Myocyte (in vitro differentiated cells): ENCODE results near the gene MYLK2. TPM values are rescaled to one million over a fixed set of nuclear protein-coding genes. Genes with fewer than 3 reads are reported as not detected.
A peak's percentile ranks its signal among the peaks of the same experiment; 100 is the strongest.

Source experiments
- DNase-seq: peaks from one replicate; pipeline ENCODE4 v3.0.0-alpha.2; 2012; ENCODE audit warnings: low read depth
- total RNA-seq: library from RNA; depleted of rRNA; stranded (reverse); fragments of >200 nt; gene quantifications from 2 replicates; pipeline ENCODE4 v1.2.3, GENCODE V29; 2014

The MYLK2 gene
- total RNA-seq, 1 donor from 2014 or later: 0.13 TPM

DNA sequence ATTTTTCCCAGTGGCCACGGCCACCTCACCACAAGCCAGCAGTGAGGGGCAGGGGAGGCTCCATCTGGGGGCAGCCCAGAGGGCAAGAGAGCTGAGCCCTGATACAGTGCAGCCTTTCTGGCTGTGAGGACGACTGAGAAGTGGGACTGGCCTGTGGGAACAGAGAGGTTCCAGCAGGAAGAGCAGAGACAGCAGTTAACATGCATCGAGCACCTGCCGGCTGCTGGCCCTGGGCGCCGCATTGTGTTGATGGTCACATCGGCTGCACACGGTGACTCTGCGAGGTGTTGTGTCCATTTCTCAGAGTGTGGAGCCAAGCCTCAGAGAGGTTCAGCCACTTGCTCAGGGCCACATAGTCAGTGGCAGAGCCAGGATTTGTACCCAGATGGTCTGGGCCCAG lies 16.4 kb downstream of the MYLK2 start:
- no peak for DNase-seq

DNA sequence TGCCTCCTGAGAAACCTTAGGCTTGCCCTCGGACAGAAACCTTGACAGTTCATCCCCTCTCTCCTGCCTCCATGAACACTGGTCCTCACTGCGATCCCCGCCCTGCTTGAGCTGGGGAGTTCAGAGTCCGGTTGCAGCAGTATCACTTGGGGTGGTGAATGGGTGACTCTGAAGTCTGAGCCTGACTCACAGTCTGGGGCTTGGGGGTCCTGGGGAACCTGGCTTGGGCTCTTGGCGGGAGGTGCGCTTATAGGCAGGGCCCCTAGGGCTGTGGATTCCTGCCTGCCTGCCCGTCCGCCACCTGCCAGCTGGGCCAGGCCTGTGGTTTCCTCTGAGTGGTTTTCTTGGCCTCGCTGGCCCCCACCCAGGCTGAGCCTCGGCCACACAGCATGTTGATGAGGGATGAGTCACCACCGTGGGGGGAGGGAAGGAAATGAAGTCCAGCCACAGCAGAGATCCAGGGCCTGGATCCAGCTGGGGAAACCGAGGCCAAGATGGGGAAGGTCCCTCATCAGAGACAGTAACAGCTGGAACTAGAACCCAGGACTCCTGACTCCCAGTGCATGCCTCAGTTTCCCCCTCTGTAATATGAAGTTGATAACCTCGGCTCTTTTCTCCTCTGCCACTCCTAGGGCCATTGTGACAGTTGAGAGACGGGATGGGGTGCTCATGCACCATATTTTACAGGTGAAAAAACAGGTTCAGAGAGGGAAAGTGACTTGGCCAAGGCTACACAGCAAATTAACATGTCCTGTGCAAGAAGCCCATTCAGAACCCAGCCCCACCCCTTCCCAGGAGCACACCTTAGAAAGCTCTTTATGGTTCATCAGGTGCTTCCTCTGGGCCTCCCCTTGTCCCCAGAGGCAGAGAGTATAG lies 17.1 kb downstream of the MYLK2 start:
- peak; percentile 96 for DNase-seq

DNA sequence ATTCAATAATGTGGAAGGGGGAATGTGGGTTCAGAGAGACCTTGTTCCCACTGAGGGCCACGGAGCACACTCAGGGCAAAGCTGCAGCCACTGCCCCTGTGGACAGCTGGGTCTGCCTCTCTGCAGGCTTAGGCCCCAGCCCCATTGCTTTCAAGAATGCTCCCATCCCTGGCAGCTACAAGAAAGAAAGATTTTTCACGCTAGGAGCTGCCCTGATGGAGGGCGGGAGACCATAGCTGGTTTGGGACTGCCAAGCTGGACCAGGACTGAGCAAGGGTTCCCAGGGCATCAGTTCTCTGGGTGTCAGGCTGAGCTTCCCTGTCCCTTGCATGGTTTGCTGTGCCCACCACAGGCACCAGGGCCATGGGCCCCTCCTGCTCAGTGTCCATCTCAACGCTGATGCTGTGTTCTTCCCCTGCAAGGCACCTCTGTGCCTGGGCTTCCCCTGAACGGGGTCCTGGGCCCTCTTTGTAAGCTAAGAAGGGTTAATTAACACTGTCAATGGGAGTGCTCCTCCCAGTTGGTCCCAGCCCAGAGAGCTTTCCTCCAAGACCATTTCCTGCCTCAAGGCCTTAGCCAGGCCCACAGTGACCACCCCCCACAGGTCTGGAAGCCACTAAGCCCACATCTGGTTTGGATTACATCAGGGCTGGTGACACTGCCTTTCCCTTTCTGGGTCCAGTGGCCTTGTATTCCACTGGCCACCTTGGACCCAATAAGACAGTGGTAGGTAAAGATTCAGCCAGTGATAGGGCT lies 17.9 kb downstream of the MYLK2 start:
- DNase-seq: no peak

DNA sequence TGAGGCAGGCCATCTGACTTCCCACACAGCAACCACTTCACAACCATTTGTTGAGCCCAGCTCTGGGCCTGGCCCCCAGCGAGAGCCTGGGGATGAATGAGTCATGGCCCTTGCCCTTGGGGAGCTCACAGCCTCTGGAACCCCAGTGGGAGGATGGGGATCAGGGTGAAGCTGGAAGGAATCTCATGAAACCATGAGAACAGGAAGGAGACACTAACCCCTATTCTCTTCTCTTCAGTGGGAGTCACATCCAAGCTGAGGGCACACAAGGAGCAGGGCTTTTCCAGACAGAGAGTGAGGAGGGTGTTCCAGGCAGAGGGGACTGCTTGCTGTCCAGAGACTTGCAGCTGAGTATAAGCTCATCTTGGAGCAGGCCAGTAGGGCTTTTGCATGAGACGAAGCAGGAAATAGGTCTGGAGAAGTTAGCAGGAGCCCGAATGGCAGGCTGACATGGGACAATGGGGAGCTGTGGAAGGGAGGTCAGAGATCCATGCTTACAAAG lies 18.8 kb downstream of the MYLK2 start:
- peak; percentile 45 for DNase-seq

DNA sequence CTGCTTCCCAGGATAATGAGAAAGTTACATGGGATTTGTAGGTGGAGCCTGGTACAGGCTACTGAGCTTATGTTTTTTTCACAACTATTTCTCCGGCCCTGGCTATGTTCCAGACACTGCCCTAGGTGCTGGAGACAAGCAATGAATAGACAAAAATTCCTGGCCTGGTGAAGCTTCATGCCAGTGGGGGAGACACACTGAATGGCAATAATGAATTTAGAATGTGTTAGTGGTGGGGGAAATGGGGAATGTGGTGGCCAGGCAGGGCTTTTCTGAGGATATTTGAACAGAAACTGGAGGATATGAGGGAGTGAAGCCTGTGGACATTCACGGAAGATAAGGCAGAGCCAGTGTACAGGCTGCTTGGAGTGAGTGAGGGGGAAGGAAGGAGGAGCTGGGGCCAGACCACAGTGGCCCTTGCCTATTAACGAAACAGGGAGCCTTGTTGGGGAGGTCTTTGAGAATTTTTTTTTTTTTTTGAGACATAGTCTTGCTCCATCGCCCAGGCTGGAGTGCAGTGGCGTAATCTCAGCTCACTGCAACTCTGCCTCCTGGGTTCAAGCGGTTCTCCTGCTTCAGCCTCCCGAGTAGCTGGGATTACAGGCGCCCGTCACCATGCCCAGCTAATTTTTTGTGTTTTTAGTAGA lies 19.6 kb downstream of the MYLK2 start:
- DNase-seq: no peak

DNA sequence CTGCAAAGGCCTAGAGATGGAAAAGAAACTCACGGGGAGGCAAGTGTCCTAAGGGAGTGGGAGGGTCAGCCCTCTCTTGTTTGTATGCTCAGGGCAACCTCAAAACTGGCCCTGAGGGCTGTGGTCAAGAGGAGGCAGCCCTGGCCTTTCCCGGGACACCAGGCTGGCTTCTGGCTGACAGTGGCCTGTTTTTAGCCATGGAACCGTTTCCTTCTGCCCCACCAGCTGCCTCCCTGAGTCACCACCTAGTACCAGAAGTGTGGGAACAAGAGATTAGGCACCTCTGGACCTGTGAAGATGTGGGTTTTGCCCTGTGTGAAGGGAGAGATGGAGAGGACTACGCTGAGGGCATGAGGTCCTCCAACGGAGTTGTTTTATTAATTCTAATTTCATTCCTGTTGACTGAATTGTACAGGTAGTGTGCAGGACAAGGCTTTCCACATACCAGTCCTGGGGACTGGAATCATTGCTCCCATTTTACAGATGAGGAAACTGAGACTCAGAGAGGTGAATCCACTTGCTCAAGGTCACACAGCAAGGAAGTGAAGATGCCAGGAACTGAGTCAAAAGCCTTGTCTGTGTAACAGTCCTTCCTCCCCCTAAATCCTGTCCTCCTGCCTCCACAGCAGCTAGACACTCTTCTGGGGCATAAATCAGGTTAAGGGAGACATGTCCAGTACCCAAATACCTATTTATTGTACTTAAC lies 20.8 kb downstream of the MYLK2 start:
- DNase-seq: peak; percentile 96

DNA sequence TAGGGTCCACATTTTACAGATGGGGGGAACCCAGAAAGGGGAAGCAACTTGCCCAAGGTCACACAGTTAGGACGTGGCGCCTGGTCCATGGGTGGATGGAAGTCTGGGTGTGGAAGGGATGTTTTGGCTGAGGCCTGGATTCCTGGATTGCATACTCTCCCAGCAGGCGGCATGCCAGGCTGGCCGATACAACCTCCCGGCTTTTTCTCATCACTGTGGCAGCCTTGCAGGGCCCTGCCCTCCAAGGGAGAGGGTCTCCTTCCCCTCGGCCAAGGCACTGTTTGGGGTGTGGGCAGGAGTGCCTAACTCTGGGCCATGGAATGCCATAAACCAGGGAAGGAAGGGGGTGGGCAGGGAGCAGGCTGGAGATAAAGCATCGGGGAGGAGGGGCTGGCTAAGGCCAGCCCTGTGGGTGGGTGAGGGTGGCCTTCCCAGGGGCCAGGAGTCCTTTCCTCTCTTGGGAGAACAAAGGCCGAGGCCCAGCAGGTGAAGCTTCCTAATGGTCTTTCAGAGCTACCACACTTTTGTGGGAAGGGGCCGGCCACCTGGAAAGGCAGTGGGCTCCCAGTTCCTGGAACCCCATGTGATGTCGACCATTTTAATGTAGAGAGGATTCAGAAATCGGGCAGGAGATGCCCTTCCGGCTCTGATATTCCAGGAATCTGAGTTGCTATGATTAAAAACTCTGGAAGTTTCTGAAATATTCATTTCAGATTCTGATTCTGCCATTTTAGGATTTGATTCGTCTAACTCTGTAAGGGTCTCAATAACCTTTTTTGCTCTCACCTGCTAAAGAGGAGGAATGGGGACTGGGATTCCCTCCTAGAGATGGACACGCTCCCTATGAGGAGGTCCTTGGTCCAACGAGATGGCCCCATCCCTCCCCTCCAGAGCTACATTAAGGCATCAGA lies 22.0 kb downstream of the MYLK2 start:
- no peak for DNase-seq

DNA sequence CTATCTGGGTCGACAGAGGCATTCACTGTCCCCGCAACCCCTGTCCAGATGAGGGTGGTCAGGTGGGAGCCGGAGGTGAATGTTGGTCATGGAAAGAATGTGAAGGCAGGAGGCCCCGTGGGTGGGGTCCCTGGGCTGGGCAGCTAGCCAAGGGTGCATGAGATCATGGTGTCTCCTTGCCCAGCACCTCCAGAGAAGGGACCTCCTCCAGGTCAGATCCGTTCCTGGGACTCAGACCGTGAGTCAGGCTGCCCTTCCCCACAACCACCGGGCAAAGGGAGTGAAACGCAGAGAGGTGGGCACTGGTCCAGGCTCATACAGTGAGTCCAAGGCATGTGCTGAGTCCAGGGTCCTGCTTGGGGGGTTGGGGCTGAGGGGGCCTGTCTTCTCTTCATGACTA lies 22.8 kb downstream of the MYLK2 start:
- DNase-seq: peak; percentile 29

DNA sequence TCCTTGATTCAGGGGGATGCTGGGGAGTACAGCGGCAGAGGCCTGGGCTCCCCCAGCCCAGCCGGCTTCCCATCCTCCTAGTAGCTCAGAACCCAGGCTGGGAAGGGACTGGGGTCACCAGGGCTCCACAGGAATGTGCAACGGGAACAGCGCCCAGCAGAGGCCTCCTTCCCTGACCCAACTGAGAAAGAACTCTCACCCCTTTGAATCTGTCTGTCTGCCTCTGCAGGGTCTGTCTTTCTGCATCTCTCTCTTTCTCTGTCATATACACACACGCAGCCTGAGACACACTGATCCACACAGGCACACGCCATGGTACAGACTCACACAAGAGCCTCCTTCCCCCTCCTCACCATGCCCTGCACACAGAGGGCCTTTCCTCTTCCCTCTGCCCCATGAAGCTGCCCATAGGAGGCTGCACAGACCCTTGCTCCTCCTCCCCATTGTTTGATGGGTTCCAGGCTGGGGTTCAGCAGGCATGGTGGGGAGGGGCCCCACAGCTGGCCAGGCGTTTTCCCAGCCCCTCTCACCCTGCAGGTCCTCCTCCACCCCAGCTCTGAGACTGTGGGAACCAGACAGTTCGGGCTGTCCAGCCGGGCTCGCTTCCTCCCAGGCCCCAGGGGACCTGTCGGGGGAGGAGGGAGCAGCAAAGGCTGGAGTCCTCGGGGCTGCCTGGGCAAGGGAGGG lies 23.5 kb downstream of the MYLK2 start:
- peak; percentile 48 for DNase-seq

DNA sequence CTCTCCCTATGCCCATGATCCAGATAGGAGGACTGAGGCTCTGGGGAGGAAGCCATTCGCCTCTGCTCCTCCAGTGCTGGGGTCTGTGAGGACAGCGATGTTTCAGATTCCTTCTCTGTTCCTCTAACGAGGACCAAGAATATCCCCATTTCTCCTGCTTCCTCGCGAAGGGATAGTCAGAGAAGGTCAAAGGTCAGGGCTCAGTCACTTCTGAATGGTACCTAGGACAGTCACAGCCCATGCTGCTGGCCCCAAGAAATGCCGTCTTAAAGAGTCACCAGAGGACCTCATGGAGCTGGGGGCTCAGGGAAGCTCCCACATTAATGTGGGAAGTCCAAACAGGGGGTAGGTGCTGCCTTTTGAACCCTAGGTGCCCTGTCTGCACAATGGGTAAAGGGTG lies 24.1 kb downstream of the MYLK2 start:
- DNase-seq: no peak

DNA sequence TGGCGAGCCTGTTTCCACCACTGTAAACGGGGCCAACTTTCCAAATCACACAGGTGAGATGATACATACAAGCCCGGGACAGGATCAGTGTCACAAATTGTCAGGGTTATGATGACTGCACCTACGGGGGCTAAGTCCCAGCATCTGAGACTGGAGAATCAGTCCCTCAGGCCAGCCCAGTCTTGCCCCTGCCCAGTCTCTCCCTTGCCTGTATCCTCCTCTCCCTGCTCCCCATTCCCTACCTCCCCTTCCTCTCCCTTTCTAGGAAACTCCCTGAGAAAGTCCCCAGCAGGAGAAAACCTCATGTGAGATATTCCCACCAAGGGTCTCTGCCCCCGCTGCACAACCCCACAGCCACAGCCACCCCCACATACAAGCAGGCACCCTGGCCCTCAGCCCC lies 24.7 kb downstream of the MYLK2 start:
- no peak for DNase-seq

DNA sequence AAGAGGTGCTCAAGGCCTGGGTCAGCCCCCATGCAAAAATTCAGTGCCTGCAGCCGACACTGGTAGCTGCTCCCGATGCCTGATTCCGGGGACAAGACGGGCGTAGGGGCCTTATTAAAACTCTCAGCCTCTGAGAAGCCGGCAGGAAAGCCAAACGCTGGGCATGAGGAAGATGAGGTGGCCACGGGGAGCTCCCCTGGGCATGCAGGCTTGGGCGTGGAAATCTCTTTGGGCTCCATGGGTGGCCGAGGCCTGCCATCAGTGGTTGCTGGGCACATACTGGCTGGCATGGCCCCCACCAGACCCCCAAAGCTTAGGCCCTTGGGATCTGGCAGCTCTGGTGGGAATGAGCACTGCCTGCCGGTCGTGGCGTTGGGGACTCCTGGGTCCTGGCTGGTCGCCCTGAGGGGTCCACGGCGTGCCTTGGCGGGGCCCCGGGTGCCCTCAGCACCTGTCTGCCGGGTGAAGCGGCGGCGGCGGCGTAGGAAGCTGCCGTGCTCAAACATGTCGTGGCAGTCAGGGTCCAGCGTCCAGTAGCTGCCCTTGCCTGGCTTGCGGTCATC lies 25.7 kb downstream of the MYLK2 start:
- DNase-seq: no peak

DNA sequence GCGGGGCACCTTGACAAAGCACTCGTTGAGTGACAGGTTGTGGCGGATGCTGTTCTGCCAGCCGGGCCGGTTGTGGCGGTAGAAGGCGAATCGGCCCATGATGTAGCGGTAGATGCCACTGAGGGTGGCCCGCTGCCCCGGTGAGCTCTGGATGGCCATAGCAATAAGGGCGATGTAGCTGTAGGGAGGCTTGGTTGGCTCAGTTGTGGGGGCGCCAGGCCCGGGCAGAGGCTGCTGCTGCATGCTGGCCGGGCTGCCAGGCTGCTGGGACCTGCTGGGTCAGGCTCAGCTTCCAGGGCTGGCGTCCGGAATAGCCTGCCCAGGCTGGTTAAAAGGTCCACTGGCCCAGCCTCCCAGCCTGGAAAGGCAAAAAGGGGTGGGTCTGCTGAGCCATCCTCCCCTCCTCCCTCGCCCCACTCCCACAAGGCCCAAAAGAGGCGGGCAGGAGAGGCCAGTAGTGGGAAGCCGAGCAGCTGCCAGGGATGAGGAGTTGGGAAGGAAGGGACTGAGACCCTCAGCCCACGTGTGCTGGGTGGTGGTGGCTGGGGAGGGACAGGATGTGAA lies 26.2 kb downstream of the MYLK2 start, which contains the start of gene FOXS1:
Gene FOXS1 (minus strand): TSS at position 305 of the 564 bp plus-strand sequence. CDS start 62 bp downstream, at position 243.
- peak; percentile 58 for DNase-seq

DNA sequence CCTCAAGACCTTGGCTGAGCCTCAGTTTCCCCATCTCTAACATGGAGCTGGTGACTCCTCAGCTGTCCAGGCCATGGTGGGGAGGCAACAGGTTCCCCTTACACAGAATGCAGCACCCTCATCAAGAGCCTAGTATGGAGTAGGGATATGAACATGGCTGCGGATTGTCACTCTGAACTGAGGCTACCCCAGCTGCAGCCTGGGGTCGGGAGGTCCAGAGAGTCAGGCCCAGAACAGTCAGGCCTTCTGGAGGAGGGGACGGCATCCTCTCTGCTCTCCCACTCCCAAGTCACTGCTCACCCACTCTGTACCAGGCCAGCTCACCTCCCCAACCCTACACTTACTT lies 27.6 kb downstream of the MYLK2 start:
- DNase-seq: no peak

DNA sequence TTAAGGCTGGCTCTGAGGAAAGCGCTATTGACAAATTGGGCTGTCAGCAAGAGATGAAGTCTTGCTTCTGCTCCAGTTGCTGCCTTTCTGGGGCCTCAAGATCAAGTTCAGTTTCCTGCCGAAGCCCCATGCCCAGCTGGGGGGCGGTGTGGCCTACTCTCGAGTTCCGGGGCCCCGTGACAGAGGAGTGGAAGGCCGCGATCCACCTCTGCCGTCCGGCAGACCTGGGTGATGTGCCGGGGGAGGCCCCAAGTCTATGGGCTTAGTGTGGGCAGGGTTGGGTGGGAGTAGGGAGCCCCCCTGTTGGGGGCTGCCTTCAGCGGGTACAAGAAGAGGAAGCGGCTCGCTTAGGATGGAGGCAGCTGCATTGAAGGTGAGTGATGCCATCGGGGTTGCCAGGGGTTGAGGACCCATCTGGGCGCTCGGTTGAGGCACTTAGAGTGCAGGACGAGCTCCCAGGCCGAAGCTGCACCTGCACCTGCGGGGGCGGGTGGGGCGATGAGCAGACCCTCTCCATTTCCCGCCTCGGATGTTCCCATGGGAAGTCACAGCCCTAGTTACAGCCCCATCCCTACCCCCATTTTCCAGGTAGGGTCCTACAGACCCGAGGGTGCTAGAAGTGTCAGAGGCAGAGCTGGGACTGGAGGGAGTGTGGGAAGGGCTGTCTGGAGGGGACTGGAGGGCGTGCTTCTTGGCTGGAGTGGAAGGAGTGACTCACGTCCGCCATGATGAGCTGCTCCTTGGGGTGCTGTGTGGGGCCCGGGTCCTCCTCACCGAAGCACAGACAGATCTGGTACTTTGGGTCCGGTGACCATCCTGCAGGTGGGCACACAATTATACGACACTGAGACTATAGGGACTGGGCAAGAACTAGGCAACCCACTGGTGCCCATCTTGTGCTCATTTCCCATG lies 29.2 kb downstream of the MYLK2 start:
- no peak for DNase-seq

DNA sequence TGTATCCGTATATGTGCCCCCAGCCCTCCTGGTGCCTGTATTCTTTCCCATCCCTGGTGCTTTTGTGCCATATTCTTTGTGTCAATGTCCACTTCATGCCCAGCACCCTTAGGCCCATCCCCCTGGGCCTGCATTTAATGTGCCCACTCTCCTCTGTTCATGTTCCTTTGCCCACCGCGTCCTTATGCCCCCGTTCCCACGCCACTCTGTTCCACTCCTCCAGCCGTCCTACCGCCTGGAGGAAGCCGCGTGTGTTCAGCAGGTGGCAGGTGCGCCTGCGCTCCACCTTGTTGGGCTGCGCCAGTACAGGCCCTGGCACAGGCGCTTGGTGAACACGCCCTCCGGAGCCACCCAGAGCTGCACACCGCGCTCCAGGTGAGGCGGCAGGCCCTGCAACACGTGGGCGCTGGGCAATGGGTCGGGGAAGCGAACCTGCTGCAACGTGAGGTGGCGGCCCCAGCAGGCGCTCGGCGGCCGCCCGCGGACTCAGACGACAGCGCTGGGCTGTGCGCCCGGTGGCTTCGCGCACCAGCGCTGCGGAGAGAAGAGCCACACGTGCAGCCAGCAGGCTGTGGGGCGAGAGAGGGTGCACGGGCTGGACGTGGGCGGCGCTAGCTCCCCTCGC lies 30.3 kb downstream of the MYLK2 start:
- DNase-seq: no peak

DNA sequence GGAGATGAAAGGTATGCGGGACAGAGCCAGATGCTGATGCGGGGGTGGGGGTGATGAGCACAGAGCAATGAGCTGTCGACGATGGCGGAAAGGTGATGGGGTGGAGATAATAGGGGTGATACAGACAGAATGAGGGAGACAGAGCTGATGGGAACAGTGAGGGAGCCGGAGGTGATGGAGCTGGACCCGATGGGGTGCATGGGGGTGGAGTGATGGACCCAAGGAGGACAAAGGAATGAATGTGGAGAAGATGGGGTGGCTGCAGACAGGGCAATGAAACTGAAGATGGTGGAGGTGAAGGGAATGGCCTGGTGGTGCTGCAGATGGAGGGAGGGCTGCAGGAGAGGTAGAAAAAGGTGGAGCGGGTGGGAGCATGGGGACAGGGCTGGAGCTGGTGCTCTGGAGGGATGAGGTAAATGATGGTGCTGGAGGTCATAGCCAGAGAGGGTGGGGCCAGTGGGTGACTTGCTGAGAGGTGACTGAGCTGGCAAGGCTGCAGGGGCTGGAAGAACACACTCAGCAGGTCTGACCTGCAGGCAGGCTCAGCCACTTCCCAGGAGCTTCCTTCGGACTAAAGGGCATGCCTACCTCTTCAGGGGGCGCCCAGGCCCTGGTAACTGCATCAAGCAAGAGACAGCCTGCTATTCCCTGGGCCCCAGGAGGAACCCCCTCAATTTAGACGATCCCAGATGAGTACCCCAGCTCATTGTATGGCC lies 32.2 kb downstream of the MYLK2 start:
- no peak for DNase-seq
